GM19025 (cell line): ENCODE results near the gene TIMP2.
"Not testable (repeated sequence)": the region's sequence is repeated elsewhere in the genome, so short reads cannot be mapped to it uniquely, and the experiment has no call there.

Experiments used
- ATAC-seq: cut with Tn5 transposase; IDR thresholded peaks from one replicate; pipeline ENCODE4 v1.9.1; 2021; ENCODE audit warnings: mild to moderate bottlenecking, low read depth, moderate library complexity; ENCODE audit not compliant: unreplicated experiment

The TIMP2 gene

GRCh38 chr17:78925234-78925633 is at the start of gene TIMP2:
TIMP2 (minus strand) TSS chr17:78925387; CDS start chr17:78925088, 299 bp downstream.
- no peak for ATAC-seq

GRCh38 chr17:78973792-78974520 is 48.8 kb upstream of the TIMP2 start:
- no peak for ATAC-seq

GRCh38 chr17:78973196-78973595 is 48.0 kb upstream of the TIMP2 start:
- ATAC-seq, result no peak

GRCh38 chr17:78972507-78973105 is 47.4 kb upstream of the TIMP2 start:
- no peak for ATAC-seq

- ATAC-seq, result no peak
Measured at GRCh38 chr17:78971756-78972506, 46.7 kb upstream of the TIMP2 start.

GRCh38 chr17:78970834-78971755 is 45.9 kb upstream of the TIMP2 start:
- no peak for ATAC-seq

GRCh38 chr17:78969865-78970264 is 44.7 kb upstream of the TIMP2 start:
- ATAC-seq, result no peak

GRCh38 chr17:78967782-78968362 is 42.7 kb upstream of the TIMP2 start:
- no peak for ATAC-seq

GRCh38 chr17:78966910-78967600 is 41.9 kb upstream of the TIMP2 start:
- no peak for ATAC-seq

- ATAC-seq, result no peak
Measured at GRCh38 chr17:78966123-78966813, 41.1 kb upstream of the TIMP2 start.

GRCh38 chr17:78965491-78965924 is 40.3 kb upstream of the TIMP2 start:
- no peak for ATAC-seq

- no peak for ATAC-seq
Measured at GRCh38 chr17:78963378-78963777, 38.2 kb upstream of the TIMP2 start.

- not testable (repeated sequence) for ATAC-seq
Measured at GRCh38 chr17:78962984-78963348, 37.8 kb upstream of the TIMP2 start.

GRCh38 chr17:78962345-78962983 is 37.3 kb upstream of the TIMP2 start:
- ATAC-seq, result no peak

GRCh38 chr17:78961571-78961970 is 36.4 kb upstream of the TIMP2 start:
- no peak for ATAC-seq

- ATAC-seq, result no peak
Measured at GRCh38 chr17:78960928-78961327, 35.7 kb upstream of the TIMP2 start.

GRCh38 chr17:78959803-78960202 is 34.6 kb upstream of the TIMP2 start:
- ATAC-seq, result no peak

GRCh38 chr17:78958641-78959127 is 33.5 kb upstream of the TIMP2 start:
- ATAC-seq, result no peak
